NCI-H1048 (cell line): Measurements from ENCODE around the gene EYA2.
A peak's percentile ranks its signal among the peaks of the same experiment; 100 is the strongest.
"Not testable (repeated sequence)": the region's sequence is repeated elsewhere in the genome, so short reads cannot be mapped to it uniquely, and the experiment has no call there.

Experiments used
- DNase-seq: peaks from one replicate; lab custom pipeline; 2025; lab: John Stamatoyannopoulos, UW

EYA2 gene

DNA sequence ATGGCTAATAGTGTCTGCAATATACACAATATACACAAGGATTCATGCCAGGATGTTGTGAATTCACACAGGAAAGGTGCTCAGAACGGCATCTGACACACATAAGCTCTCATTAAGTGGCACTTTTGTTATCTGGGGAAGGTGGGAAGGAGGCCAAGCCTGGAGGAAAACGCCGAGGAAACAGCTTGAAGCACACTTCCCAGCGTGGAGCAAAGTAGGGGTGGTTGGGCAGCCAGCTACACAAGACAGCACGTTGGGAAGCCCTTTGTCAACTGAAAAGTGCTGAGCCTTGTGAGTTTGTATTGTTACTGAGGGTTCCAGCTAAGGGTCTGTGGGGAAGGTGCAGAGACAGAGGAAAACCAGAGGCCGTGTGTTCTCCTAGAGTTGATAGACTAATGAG, 280.9 kb downstream of the EYA2 start:
- DNase-seq = no peak

DNA sequence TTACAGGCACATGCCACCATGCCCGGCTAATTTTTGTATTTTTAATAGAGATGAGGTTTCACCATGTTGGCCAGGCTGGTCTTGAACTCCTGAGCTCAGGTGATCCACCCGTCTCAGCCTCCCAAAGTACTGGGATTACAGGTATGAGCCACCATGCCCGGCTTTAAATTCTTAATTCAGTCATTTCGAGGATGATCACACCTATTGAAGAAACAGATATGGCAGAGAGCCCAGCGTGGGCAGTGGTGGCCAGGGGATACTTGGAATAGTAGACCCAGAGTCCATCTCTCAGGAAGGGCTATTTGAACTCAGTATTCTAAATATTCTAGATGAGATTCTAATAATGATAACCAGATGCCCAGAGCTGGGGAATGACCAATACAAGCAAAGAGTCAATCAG, 281.6 kb downstream of the EYA2 start:
- not testable (repeated sequence) for DNase-seq

DNA sequence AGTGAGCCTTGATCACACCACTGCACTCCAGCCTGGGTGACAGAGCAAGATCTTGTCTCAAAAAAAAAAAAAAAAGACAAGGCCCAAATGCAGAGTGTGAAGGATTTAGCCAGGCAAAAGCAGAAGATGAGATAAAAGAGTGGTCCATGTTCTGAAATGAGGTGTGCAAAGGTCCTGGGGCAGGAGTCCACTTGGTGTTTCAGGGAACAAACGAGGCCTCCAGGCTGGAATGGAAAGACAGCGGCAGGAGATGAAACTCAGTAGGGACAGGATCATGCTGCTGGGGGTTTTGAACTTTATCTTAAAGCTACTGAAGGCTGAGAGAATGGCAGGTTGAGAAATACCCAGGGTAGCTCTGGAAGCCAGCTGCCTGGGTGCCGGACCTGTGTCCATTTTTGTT, 283.6 kb downstream of the EYA2 start:
- no peak for DNase-seq

DNA sequence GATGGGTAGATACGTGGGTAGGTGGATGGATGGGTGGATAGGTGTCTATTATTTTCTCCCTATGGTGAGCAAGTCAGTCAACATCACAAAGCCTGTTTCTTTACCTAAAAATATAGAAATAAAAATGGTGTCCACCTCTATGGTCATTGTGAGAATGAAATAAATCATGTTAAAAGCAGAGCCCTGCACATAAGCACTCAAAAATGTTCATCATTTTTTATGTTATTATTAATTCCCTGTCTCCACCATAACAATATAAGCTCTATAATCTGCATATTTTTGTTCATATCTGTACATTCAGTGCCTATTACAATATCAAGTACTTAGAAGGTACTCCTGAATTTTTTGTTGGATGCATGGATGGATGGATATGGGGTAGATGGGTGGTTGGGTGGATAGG, 284.2 kb downstream of the EYA2 start:
- DNase-seq = no peak

DNA sequence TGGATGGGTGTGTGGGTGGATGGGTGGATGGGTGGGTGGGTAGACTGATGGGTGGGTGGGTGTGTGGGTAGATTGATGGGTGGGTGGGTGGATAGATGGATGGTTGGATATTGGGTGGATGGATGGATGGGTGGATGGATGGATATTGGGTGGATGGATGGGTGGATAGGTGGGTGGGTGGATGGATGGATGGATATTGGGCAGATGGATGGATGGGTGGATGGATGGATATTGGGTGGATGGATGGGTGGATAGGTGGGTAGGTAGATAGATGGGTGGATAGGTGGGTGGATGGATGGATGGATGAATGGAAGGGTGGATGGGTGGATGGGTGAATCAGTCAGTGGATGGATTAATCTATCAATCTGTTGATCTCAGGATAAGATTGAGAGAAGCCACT, 284.6 kb downstream of the EYA2 start:
- DNase-seq = no peak

DNA sequence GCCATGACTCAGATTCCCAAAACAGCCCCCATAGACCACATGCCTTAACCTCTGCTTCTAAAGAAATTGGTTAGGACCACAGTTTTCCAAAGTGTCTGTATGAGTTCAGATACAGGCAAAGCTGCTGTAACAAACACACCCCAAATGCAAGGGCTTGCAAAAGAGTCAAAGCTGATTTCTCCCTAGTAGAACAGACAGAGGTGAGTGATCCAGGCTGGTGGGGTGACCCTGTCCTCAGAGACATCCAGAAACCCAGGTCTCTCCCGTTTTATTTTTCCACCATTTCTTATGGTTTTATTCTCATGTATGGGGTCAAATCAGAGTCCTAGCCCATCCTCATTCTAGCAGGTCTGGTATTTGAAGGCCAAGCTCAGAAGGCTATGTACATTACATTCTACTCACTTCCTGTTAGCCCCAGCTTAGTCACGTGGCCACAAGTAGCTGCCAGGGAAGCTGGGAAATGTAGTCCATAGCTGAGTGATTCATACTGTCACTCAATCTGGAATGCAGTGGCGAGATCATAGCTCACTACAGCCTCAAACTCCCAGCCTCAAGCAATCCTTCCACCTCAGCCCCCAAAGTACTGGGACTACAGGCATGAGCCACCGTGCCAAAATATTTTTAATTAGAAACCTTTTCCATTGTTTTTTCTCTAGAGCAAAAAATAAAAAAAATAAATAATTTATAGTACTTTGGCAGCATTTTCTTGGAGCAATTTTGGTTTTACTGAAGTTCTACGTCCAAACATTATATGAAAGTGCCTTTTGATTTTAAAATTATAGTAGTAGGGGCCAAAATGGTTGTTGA, 286.6 kb downstream of the EYA2 start:
- DNase-seq = no peak

DNA sequence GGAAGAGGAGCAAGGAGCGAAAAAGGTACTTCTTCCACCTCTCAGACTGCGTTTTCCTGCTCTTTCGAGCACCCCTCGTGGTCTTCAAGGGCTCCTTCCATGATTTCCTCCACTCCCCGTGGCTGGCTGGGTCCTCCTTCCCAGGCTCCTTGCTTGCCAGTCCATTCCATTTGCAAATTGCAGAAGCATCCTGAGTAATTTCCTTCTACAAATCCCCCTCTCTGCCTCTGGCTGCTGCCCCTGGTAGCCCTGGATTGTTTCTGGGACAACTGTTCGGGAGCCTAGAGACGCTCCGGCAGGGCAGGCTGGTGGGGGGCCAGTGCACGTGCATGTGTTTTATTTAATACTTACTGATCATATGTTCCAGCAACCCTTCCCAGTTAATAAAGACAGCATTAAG, 288.7 kb downstream of the EYA2 start:
- DNase-seq = no peak

DNA sequence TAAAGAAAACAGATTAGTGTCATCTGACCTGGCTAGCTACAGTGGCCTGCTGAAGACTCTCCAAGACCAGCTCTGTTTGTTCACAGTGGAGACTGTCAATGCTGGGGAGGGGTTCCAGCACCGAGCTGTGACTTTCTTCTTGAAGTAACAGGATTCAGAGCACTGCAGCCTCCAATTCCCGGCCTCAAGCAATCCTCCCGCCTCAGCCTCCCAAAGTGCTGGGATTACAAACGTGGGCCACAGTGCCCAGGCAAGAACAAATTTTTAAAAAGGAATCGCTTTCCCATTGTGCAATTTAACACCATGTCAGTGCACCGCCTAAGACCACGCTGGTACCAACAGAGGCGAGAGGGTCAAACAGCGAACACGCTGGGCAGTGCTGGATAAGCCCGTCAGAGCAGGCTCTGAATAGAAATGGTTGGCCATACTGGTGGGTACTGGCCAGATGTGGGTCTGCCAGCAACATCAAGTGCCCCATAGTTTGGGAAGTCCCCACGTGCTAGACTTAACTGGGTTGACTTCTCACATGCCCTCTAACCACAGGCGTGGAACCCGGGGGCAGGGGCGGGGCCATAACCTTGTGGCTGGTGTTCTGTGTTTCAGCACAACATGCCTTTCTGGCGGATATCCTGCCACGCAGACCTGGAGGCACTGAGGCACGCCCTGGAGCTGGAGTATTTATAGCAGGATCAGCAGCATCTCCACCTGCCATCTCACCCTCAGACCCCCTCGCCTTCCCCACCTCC, 293.0 kb downstream of the EYA2 start:
- DNase-seq = no peak

DNA sequence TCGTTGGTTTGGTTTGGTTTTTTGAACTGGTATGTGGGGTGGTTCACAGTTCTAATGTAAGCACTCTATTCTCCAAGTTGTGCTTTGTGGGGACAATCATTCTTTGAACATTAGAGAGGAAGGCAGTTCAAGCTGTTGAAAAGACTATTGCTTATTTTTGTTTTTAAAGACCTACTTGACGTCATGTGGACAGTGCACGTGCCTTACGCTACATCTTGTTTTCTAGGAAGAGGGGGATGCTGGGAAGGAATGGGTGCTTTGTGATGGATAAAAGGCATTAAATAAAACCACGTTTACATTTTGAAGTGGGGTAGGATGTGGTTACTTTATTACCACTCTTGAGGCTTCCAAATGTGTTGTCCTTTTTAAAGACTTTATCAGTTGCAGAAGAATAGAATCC, 293.9 kb downstream of the EYA2 start:
- no peak for DNase-seq

DNA sequence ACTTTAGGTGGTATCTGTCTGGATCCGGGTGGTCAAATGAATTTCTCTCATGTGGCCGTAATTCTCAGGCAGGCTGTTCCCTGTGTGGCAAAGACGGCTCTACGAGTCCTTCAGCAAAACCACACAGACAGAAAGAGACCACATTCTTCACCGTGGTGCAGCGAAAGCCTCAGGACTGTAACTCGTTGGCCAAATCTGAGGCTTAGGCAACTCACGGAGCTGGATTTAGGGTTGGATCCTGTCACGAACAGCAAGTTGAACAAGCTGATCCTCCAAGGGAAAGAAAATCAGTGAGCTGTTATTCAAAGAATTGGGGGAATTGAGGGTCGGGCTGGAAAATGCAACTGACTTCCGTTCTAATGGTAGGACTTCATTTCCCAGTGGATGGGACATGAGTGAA, 294.4 kb downstream of the EYA2 start:
- no peak for DNase-seq

DNA sequence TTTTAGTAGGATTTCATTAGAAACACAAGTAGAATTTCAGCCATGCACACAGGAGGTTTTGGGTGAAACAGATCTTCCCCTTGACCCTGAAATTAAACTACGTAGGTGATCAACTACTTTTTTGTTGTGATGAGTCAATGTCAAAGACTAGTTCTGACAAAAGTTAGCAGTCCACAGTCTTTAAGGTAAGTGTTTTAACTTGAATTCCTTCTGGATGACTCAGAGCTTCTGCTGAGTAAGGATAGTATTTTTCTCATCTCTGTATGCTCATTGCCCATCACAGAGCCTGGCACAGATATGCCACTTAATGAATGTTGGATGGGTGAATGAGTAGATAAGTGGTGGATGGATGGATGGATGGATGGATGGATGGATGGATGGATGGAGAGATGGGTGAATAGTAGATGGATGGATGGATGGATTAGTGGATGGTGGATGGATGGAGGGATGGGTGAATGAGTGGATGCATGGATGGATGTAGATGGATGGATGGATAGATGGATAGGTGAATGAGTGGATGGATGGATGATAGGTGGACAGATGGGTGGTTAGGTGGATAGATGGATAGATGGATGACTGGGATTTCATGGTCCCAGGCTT, 296.5 kb downstream of the EYA2 start:
- no peak for DNase-seq

DNA sequence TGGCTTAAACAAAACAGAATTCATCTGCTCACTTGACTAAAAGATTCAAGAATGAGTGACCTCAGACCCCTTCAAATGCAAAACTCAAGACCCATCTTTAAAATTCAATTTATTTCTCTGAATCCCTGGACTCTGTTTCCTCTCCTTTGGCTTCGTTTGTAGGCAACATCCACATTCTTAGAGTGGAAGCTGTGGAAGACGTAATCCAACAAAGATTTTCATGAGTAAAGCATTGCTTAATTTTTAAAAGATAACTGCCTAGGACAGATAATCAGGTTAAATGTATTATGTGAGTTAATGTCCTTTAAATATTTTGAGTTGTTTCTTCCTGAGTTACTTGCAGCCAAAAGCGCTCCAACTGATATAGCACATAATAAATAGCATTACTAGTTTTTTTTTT, 297.3 kb downstream of the EYA2 start:
- DNase-seq = no peak

DNA sequence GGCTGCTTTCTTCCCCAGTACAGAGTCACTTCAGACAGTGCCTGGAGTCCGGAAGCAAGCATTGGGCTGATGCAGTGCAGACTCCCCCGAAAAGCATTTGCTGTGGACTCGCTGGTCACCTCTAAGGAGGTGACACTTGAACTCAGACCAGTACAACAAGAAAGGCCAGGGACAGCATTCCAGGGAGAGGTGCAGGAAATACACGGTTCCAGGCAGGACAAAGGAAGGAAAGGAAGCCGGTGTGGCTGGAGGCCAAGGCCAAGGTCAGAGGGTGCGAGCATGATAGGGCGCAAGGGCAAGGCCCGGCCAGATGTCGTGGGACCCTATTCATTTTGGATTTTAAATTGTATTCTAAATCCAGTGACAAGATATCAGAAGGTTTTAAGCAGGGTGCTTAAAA, 300.9 kb downstream of the EYA2 start:
- DNase-seq = no peak

DNA sequence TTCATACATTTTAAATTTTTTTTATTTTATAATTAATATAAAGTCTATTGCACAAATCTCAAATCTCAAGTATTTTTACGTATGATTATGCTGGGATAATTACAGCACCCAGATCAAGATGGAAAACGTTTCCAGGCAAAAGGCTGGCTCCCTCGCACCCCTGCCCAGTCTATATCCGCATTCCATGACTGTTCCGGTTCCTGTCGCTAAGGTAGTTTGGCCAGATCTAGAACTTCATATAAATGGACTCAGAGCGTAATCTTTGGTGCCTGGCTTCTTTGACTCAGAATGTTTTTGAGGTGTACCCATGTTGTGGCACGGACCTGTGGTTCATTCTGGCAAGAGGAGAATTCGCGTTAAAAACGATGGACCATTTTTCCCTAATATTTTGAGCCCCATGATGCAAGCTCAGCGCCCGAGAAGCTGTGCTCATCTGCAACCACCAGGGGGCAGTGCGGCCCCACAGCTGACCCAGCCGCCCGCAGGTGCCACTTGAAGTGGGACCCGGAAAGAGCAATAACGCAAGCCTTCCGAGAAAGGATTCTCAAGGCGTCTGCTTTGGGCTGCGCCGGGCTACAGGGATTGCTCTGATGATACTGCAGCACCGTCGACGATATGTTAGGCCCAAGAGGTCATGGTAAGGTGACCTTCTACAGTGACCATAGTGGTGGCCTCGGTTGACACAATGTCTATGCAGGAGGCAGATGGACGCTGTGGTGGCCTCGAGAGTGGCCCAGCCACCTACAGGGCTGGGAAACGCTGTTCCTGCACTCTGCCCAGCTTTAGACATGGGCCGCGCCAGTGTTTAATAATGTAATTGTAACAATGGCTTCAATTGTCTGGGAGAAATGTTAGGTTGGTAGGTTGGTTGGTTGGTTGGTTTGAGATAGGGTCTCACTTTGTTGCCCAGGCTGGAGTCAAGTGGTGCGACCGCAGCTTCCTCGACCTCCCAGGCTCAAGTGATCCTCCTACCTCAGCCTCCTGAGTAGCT, 301.7 kb downstream of the EYA2 start:
- peak; percentile 32 for DNase-seq

DNA sequence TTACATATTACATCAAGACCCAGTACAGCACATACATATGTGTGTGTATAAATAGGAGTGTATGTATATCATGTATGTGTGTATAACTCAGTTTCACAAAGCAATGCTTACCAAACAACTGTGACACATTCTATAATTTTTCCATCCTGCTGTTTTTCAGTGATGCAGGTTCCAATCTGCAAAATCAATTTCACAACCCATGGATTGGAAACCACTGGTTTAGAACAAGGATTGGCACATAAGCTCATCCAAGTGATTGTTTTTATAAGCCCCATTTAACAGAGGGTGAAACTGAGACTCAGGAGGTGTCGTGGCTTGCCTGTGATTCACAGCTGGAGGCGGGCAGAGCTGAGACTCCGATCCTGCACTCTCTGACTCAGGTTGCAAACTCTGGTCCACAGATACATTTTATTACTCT, 303.6 kb downstream of the EYA2 start:
- DNase-seq = no peak

DNA sequence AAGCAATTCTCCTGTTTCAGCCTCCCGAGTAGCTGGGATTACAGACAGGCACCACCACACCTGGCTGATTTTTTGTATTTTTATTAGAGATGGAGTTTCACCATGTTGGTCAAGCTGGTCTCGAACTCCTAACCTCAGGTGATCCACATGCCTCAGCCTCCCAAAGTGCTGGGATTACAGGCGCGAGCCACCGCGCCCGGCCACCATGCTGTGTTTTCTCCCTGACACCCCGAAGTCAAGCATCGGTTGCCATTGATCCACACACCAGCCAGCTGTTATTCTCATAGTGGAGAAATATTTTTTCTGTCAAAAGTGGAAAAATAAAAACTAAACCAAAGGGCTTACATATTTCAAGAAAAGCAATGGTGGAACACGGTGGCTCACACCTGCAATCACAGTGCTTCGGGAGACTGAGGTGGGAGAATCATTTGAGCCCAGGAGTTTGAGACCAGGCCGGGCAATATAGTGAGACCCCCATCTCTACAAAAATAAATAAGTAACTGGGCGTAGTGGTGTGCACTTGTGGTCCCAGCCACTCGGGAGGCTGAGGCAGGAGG, 304.4 kb downstream of the EYA2 start:
- DNase-seq = no peak

DNA sequence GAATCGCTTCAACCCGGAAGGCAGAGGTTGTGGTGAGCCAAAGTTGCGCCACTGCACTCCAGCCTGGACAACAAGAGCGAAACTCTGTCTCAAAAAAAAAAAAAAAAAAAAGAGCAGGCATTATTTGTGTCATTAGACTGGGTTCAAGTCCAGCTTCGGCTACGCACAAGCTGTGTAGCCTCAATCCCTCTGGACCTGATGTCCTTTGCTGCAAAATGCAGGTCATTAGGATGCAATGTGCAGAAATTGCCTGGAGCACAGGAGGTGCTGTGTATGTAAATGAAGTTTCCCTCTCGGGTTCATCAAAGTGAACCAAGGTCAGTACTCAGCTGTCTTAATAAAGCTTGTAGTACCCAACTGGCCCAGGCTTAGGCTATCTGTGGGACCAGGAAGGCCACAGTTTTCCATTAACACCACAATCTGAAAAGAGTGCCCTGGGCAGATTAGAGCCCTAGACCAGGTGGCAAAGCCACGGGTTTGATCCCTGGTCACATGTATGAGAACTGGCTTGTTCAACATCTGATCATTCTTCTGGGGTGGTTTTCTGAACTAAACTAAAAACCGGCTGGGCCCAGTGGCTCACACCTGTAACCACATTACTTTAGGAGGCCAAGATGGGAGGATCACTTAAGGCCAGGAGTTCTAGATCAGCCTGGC, 306.6 kb downstream of the EYA2 start:
- no peak for DNase-seq

DNA sequence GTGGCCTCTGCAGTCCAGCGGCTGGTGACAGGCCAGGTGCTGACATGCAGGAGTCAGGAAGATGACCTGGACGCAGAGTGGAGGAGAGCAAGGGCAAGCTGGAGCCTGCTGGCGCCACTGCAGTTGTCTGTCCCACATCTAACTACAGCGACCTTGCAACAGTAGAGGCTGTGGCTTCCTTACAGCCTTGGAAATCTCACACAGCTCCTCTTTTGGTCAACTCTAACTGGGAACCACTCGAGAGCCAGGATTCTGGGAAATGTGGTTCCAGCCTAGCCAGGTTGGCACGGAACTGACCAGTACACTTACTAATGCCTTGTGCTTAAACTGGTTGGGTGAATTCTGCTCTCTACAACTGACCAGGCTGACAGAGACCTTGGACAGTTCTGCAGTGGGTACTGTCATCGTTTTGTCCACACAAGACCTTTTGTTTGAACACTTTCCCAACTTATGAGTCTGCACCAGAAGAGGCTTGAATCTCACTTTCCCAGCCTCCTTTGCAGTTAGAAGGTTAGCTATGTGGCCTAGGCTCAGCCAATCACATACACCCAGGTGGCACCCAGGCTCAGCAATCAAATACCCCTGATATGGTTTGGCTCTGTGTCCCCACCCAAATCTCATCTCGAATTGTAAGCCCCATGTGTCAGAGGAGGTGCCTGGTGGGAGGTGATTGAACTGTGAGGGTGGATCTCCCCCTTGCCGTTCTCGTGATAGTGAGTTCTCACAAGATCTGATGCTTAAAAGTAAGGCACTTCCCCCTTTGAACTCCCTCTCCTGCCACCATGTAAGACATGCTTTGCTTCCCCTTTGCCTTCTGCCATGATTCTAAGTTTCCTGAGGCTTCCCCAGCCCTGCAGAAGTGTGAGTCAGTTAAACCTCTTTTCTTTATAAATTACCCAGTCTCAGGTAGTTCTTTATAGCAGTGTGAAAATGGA, 308.4 kb downstream of the EYA2 start:
- no peak for DNase-seq

DNA sequence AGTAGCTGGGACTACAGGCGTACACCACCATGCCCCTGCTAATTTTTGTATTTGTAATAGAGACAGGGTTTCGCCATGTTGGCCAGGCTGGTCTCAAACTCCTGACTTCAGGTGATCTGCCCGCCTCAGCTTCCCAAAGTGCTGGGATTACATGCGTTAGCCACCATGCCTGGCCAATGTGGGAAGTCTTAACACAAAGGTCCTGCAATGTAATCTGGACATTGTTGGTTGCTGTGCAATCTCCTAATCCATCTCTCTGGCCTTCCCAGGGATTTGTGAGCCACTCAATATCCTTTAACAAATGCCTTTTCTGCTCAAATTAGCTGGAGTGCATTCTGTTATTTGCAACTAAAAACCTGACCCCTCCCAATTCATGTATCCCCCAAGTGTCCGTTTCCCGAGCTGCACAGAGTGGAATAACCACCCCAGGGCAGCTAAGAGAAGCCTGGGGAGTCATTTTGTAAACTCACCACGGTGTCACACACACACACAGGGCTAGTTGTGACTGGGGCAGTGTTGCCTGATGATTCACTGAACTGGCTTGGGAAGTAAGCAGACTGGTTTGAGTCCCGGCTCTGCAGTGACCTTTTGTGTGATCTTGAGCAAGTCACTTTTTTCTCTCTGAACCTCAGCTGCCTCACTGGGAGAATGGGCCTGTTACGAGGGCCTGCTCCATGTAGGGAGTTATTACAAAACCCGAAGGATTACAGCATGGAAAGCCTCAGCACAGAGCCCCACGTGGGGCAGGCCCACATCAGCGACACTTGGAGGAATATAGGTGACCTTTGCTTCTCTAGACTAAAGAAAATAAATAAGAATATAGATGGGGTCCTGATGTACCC, 309.6 kb downstream of the EYA2 start:
- DNase-seq = no peak
